Stimulated activated CD4-positive, alpha-beta T cell treated with anti-CD3 and anti-CD28 coated beads, Interleukin-4, amount 100 ng/mL, for 1 hour (primary cell): ENCODE results near the gene RPLP2.

Source experiments
- DNase-seq: peaks from one replicate; pipeline ENCODE4 v3.0.0-alpha.2; 2020

The RPLP2 gene

GRCh38 chr11:826836-827145 is 17.0 kb downstream of the RPLP2 start:
- no peak for DNase-seq

- DNase-seq: no peak
These were observed 17.6 kb downstream of the RPLP2 start for GRCh38 chr11:827146-827896.

- DNase-seq: no peak
These were observed 18.1 kb downstream of the RPLP2 start, which contains the start of gene CRACR2B for GRCh38 chr11:827897-828192. Gene CRACR2B, plus strand, starts transcription at chr11:827919. Its CDS starts 689 bp downstream, at chr11:828608.

GRCh38 chr11:828506-829175 is 18.9 kb downstream of the RPLP2 start:
- no peak for DNase-seq

- DNase-seq: no peak
These were observed 19.5 kb downstream of the RPLP2 start for GRCh38 chr11:829176-829846.

GRCh38 chr11:829847-830294 is 20.1 kb downstream of the RPLP2 start:
- DNase-seq: no peak

- peak; percentile 61 for DNase-seq
These were observed 20.7 kb downstream of the RPLP2 start for GRCh38 chr11:830295-831117.

- no peak for DNase-seq
These were observed 21.5 kb downstream of the RPLP2 start for GRCh38 chr11:831118-831864.

- no peak for DNase-seq
These were observed 22.3 kb downstream of the RPLP2 start for GRCh38 chr11:831961-832528.

- peak; percentile 63 for DNase-seq
These were observed 22.9 kb downstream of the RPLP2 start, which contains the start of gene CD151 for GRCh38 chr11:832529-833113. Gene CD151, plus strand, starts transcription at chr11:832952. Its CDS starts 3,118 bp downstream, at chr11:836070.

GRCh38 chr11:833114-833791 is 23.5 kb downstream of the RPLP2 start:
- DNase-seq: no peak

- DNase-seq: no peak
These were observed 24.1 kb downstream of the RPLP2 start for GRCh38 chr11:833849-834311.

GRCh38 chr11:834371-835316 is 24.9 kb downstream of the RPLP2 start:
- no peak for DNase-seq

- no peak for DNase-seq
These were observed 26.5 kb downstream of the RPLP2 start for GRCh38 chr11:836274-836673.

GRCh38 chr11:836700-837099 is 26.9 kb downstream of the RPLP2 start:
- no peak for DNase-seq

GRCh38 chr11:837189-837989 is 27.6 kb downstream of the RPLP2 start:
- no peak for DNase-seq

GRCh38 chr11:837990-838307 is 28.2 kb downstream of the RPLP2 start:
- DNase-seq: no peak

GRCh38 chr11:838441-839279 is 28.9 kb downstream of the RPLP2 start:
- DNase-seq: no peak
